RWPE1 (cell line): ENCODE results near the gene ERGIC1.

Experiments
- CTCF ChIA-PET: fragments of 350-600 bp; sonication (Branson Sonifier 250); formaldehyde crosslinking; extraction: SDS; loops from one replicate; lab custom pipeline; 2021; lab: Yijun Ruan, JAX
- POLR2A ChIA-PET: fragments of 400-600 bp; formaldehyde crosslinking; extraction: SDS; loops from one replicate; lab custom pipeline; 2020; ENCODE audit warnings: antibody characterized with exemption; ENCODE audit not compliant: low non-redundant PET; lab: Yijun Ruan, JAX
- DNase-seq: peaks from one replicate; pipeline ENCODE4 v3.0.0; 2012; ENCODE audit warnings: low spot score
- H3K27ac ChIP-seq: fragments of 450-650 bp; 2 replicates; pipeline ENCODE4 v1.5.1; 2017
- CTCF ChIP-seq: fragments of 450-650 bp; conservative IDR thresholded peaks from 2 replicates; pipeline ENCODE4 v1.5.1; 2017; ENCODE audit warnings: low read depth, mild to moderate bottlenecking

The ERGIC1 gene

GRCh38 chr5:172898218-172898842 lies 64.3 kb downstream of the ERGIC1 start:
- CTCF ChIA-PET = no interaction called here
- no peak for TF ChIP-seq CTCF
- no peak for DNase-seq
- peak overlapping the region; percentile 100 for H3K27ac ChIP-seq
- POLR2A ChIA-PET = no interaction called here

GRCh38 chr5:172898843-172899369 lies 64.9 kb downstream of the ERGIC1 start:
- POLR2A ChIA-PET = no interaction called here
- CTCF ChIA-PET = interaction anchor here (0.6 to 1.2 kb wide), 2 partner anchors 128 to 164 kb away, joined by 3 to 7 read pairs; partner anchors contain the start of gene DUSP1
- peak overlapping the region; percentile 100 for H3K27ac ChIP-seq
- no peak for DNase-seq
- no peak for TF ChIP-seq CTCF

GRCh38 chr5:172899436-172899835 lies 65.4 kb downstream of the ERGIC1 start:
- ChIA-PET CTCF (interaction anchor here (0.5 to 1.6 kb wide), 5 partner anchors 54 to 185 kb away, joined by 3 to 8 read pairs (median 4); partner anchors contain the start of gene DUSP1), POLR2A (no interaction called here)
- peak overlapping the region; percentile 100 for H3K27ac ChIP-seq
- no peak for TF ChIP-seq CTCF
- no peak for DNase-seq

GRCh38 chr5:172901012-172901780 lies 67.1 kb downstream of the ERGIC1 start:
- DNase-seq = no peak
- ChIA-PET POLR2A (interaction anchor here (0.7 kb wide), 1 partner anchor 130 kb away, joined by 6 read pairs; no protein-coding TSS in a partner anchor), CTCF (interaction anchor here (0.6 to 1.6 kb wide), 3 partner anchors 129 to 348 kb away, joined by 3 to 8 read pairs (median 3); no protein-coding TSS in a partner anchor)
- TF ChIP-seq CTCF = no peak
- H3K27ac ChIP-seq = peak overlapping the region; percentile 100

- peak overlapping the region; percentile 100 for H3K27ac ChIP-seq
- POLR2A ChIA-PET = no interaction called here
- no peak for TF ChIP-seq CTCF
- peak; percentile 49 for DNase-seq
- CTCF ChIA-PET = interaction anchor here (0.6 to 1.2 kb wide), 7 partner anchors 30 to 185 kb away, joined by 3 to 5 read pairs (median 3); partner anchors contain the start of gene DUSP1
Measured at GRCh38 chr5:172901788-172902496, 67.9 kb downstream of the ERGIC1 start.
